Mucosa of rectum (tissue), 2 donors: ENCODE measurements around the gene CLPSL2.
"Not testable (repeated sequence)": the region's sequence is repeated elsewhere in the genome, so short reads cannot be mapped to it uniquely, and the experiment has no call there.

Experiments
- H3K27ac ChIP-seq, 2 donors: one replicate each; pipeline ENCODE4 v1.7.0; 2013; ENCODE audit warnings: inconsistent platforms in 2 of 2, low read depth in 2 of 2, low read length in 2 of 2
- H3K27me3 ChIP-seq, 2 donors: one replicate each; pipeline ENCODE4 v1.7.0; 2013; ENCODE audit warnings: low read length in 2 of 2; ENCODE audit not compliant: control insufficient read depth in 2 of 2, insufficient read depth in 2 of 2
- H3K36me3 ChIP-seq, 2 donors: one replicate each; pipeline ENCODE4 v1.7.0; 2013; ENCODE audit warnings: low read length in 2 of 2; ENCODE audit not compliant: control insufficient read depth in 2 of 2, insufficient read depth in 2 of 2
- H3K4me1 ChIP-seq, 2 donors: one replicate each; pipeline ENCODE4 v1.7.0; 2013; ENCODE audit warnings: low read length in 2 of 2, mild to moderate bottlenecking in 1 of 2; ENCODE audit not compliant: control insufficient read depth in 2 of 2, insufficient read depth in 2 of 2
- H3K4me3 ChIP-seq, 2 donors: one replicate each; pipeline ENCODE4 v1.7.0; 2013; ENCODE audit warnings: low read length in 2 of 2
- H3K9ac ChIP-seq, 2 donors: one replicate each; pipeline ENCODE4 v1.7.0; 2013; ENCODE audit warnings: low read length in 2 of 2, low read depth in 1 of 2, mild to moderate bottlenecking in 1 of 2
- H3K9me3 ChIP-seq, 2 donors: one replicate each; pipeline ENCODE4 v1.7.0; 2013; ENCODE audit warnings: low read length in 2 of 2; ENCODE audit not compliant: control insufficient read depth in 2 of 2
- donor health status: healthy.
- donor health status: Normal muscosa, but diverticular disease.

The CLPSL2 gene

GRCh38 chr6:35733633-35734032 lies 42.8 kb upstream of the CLPSL2 start:
- H3K4me1 ChIP-seq = peaks cover 30 to 41% of the 10 kb centered on the region in 2 donors
- no peak overlapping the region for H3K4me3 ChIP-seq
- H3K9ac ChIP-seq = peak overlapping the region in 1 of 2 donors; percentile 8
- no peaks in the 10 kb centered on the region for H3K27me3 ChIP-seq
- no peaks in the 10 kb centered on the region for H3K9me3 ChIP-seq
- peak overlapping the region in 1 of 2 donors; percentile 2 for H3K27ac ChIP-seq
- H3K36me3 ChIP-seq = no peaks in the 10 kb centered on the region

- Histone ChIP-seq H3K4me1 (peaks cover 24 to 34% of the 10 kb centered on the region in 2 donors), H3K9ac (peak overlapping the region in 1 of 2 donors; percentile 19)
- not testable (repeated sequence) for H3K9me3 ChIP-seq, H3K27me3 ChIP-seq, H3K27ac ChIP-seq, H3K36me3 ChIP-seq, H3K4me3 ChIP-seq
Observed at GRCh38 chr6:35734319-35734718, 42.1 kb upstream of the CLPSL2 start.

DNA sequence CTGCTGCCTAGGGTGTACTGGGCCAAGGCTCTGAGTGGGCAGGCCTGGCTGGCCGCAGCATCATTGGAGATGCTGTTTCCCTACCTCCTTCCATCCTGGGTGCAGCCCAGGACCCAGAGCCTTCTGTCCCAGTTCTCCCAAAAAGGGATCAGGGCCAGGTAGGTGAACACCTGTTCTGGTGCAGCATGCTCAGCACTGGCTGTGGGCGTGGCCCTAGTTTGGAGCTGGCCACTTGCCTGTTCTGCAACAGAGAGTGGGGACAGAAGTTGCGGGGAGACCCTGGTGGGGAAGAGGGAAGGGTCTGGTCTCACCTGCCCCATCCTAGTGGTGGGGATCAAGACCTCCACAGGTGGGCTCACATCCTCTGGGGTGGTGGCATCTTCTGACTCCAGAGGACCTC lies 40.9 kb upstream of the CLPSL2 start:
- Histone ChIP-seq H3K27me3 (no peaks in the 10 kb centered on the region), H3K9ac (peak overlapping the region in 1 of 2 donors; percentile 12), H3K27ac (no peak overlapping the region), H3K36me3 (no peaks in the 10 kb centered on the region), H3K4me3 (no peak overlapping the region), H3K4me1 (peaks cover 20 to 30% of the 10 kb centered on the region in 2 donors), H3K9me3 (no peaks in the 10 kb centered on the region)

DNA sequence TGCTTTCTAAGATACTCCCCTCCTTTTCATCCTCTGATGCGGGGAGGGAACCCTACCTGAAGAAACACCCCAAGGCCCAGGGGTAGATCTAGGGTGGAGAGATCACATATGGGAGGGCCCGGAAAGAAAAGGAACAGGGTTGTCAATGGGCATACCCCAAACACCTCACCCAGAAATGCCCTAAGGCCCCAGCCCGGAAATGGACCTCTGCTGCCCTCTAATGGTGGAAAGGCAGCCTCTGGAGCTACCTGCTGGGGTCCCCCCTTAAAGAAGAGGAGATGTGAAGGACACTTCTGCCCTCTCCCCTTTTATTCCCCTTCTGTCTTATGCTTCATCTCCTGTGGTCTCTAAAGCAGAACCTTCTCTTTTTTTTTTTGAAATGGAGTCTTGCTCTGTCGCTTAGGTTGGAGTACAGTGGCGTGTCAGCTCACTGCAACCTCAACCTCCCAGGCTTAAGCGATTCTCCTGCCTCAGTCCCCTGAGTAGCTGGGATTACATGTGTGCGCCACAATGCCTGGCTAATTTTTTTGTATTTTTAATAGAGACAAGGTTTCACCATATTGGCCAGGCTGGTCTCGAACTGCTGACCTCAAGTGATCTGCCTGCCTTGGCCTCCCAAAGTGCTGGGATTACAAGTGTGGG lies 40.0 kb upstream of the CLPSL2 start:
- Histone ChIP-seq H3K27ac (no peak overlapping the region), H3K27me3 (no peaks in the 10 kb centered on the region), H3K4me3 (no peak overlapping the region), H3K9ac (no peak overlapping the region), H3K36me3 (no peaks in the 10 kb centered on the region), H3K4me1 (peaks cover 14 to 22% of the 10 kb centered on the region in 2 donors), H3K9me3 (no peaks in the 10 kb centered on the region)

GRCh38 chr6:35736982-35737412 lies 39.4 kb upstream of the CLPSL2 start, which contains the start of gene ARMC12:
Gene ARMC12, plus strand, starts transcription at chr6:35737032. Its CDS starts 77 bp downstream, at chr6:35737109.
- no peak within 1 kb of the TSS for H3K27ac ChIP-seq
- H3K9ac ChIP-seq = no peak within 1 kb of the TSS
- H3K4me1 ChIP-seq = peaks cover 14 to 19% of the 10 kb centered on the region in 2 donors
- H3K27me3 ChIP-seq = no peaks in the 10 kb centered on the region
- no peak within 1 kb of the TSS for H3K4me3 ChIP-seq
- no peaks in the 10 kb centered on the region for H3K36me3 ChIP-seq
- H3K9me3 ChIP-seq = no peaks in the 10 kb centered on the region

- Histone ChIP-seq H3K4me1 (peaks cover 9 to 13% of the 10 kb centered on the region in 2 donors), H3K9me3 (no peaks in the 10 kb centered on the region), H3K36me3 (no peaks in the 10 kb centered on the region), H3K4me3 (no peak overlapping the region), H3K27ac (no peak overlapping the region), H3K9ac (no peak overlapping the region), H3K27me3 (no peaks in the 10 kb centered on the region)
Observed at GRCh38 chr6:35737413-35738211, 38.8 kb upstream of the CLPSL2 start.

GRCh38 chr6:35739645-35740524 lies 36.5 kb upstream of the CLPSL2 start:
- H3K9ac ChIP-seq = no peak overlapping the region
- H3K27ac ChIP-seq = peak overlapping the region; percentile 23 to 36
- H3K27me3 ChIP-seq = no peaks in the 10 kb centered on the region
- no peaks in the 10 kb centered on the region for H3K9me3 ChIP-seq
- H3K4me1 ChIP-seq = peaks cover 7% of the 10 kb centered on the region in 2 donors
- H3K36me3 ChIP-seq = no peaks in the 10 kb centered on the region
- no peak overlapping the region for H3K4me3 ChIP-seq

DNA sequence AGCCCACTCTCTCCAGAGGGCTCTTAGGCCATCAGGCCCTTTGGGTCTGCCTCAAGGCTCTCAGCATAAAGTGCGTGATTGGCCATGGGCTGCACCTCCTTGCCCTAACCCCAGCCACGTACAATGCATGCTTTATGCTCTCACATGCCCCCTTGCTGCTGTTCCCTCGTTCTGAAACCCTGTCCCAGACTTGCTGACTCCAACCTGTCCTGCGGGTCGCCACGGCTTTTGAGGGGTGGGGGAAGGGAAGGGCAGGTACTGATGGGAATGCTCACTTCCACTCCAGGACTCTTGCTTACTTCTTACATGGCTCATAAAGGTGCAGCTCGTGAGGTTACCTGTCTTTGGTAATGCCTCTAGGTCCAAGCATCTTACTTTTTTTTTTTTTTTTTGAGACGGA lies 33.6 kb upstream of the CLPSL2 start:
- Histone ChIP-seq H3K27me3 (no peaks in the 10 kb centered on the region), H3K27ac (no peak overlapping the region), H3K9me3 (no peaks in the 10 kb centered on the region), H3K9ac (no peak overlapping the region), H3K4me3 (no peak overlapping the region), H3K36me3 (no peaks in the 10 kb centered on the region), H3K4me1 (peaks cover 7% of the 10 kb centered on the region in 2 donors)

DNA sequence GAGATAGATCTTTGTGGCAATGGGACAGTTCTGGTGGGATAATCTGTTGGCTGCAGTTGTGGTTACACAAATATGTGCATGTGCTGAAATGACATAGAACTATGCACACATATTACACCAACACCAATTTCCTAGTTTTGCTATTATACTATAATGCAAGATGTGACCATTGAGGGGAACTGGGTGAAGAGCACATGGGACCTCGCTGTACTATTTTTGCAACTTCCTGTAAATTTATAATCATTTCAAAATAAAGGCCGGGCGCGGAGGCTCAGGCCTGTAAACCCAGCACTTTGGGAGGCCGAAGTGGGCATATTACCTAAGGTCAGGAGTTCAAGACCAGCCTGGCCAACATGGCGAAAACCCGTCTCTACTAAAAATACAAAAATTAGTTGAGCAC lies 30.9 kb upstream of the CLPSL2 start:
- no peaks in the 10 kb centered on the region for H3K27me3 ChIP-seq
- no peak overlapping the region for H3K4me3 ChIP-seq
- H3K9me3 ChIP-seq = no peaks in the 10 kb centered on the region
- H3K4me1 ChIP-seq = no peaks in the 10 kb centered on the region
- no peak overlapping the region for H3K9ac ChIP-seq
- no peaks in the 10 kb centered on the region for H3K36me3 ChIP-seq
- H3K27ac ChIP-seq = no peak overlapping the region
